Parathyroid adenoma (tissue), 2 donors: ENCODE measurements around the gene MAP2K4.

Experiments used
- H2AFZ ChIP-seq: fragments of 300-600 bp; sonication (generic); one replicate; pipeline ENCODE4 v1.7.0; 2017; ENCODE audit warnings: antibody characterized with exemption, mild to moderate bottlenecking
- H3K27ac ChIP-seq: fragments of 300-600 bp; sonication (generic); one replicate; pipeline ENCODE4 v1.7.0; 2017
- H3K27me3 ChIP-seq: fragments of 300-600 bp; sonication (generic); one replicate; pipeline ENCODE4 v1.7.0; 2017; ENCODE audit warnings: low read length; ENCODE audit not compliant: control insufficient read depth, insufficient read depth
- H3K36me3 ChIP-seq: fragments of 300-600 bp; sonication (generic); one replicate; pipeline ENCODE4 v1.7.0; 2017; ENCODE audit warnings: low read length; ENCODE audit not compliant: control insufficient read depth, insufficient read depth
- H3K4me1 ChIP-seq: fragments of 300-600 bp; sonication (generic); one replicate; pipeline ENCODE4 v1.7.0; 2017; ENCODE audit warnings: control low read depth
- H3K4me2 ChIP-seq: fragments of 300-600 bp; sonication (generic); one replicate; pipeline ENCODE4 v1.7.0; 2017; ENCODE audit warnings: low read length
- H3K4me3 ChIP-seq: fragments of 300-600 bp; sonication (generic); one replicate; pipeline ENCODE4 v1.7.0; 2017; ENCODE audit warnings: low read depth, low read length
- H3K79me2 ChIP-seq: fragments of 300-600 bp; sonication (generic); one replicate; pipeline ENCODE4 v1.7.0; 2017; ENCODE audit warnings: control low read depth
- H3K9ac ChIP-seq: fragments of 300-600 bp; sonication (generic); one replicate; pipeline ENCODE4 v1.7.0; 2017; ENCODE audit warnings: mild to moderate bottlenecking
- H3K9me3 ChIP-seq: fragments of 300-600 bp; sonication (generic); one replicate; pipeline ENCODE4 v1.7.0; 2017; ENCODE audit warnings: low read length; ENCODE audit not compliant: control insufficient read depth
- CTCF ChIP-seq: fragments of 300-600 bp; sonication (generic); IDR thresholded peaks from one replicate; pipeline ENCODE4 v1.7.0; 2017; ENCODE audit warnings: antibody characterized with exemption, mild to moderate bottlenecking
- donor health status: primary hyperparathyroidism.

The MAP2K4 gene

GRCh38 chr17:12113156-12113555 is 92.5 kb downstream of the MAP2K4 start:
- H3K9ac ChIP-seq = no peak overlapping the region
- H3K27me3 ChIP-seq = no peaks in the 10 kb centered on the region
- H2AFZ ChIP-seq = no peak overlapping the region
- TF ChIP-seq CTCF = no peak
- no peak overlapping the region for H3K27ac ChIP-seq
- no peak overlapping the region for H3K4me2 ChIP-seq
- no peak overlapping the region for H3K4me3 ChIP-seq
- H3K4me1 ChIP-seq = no peaks in the 10 kb centered on the region
- H3K36me3 ChIP-seq = no peaks in the 10 kb centered on the region
- no peaks in the 10 kb centered on the region for H3K79me2 ChIP-seq
- H3K9me3 ChIP-seq = no peaks in the 10 kb centered on the region

- Histone ChIP-seq H3K4me2 (no peak overlapping the region), H3K4me1 (no peaks in the 10 kb centered on the region), H3K9ac (no peak overlapping the region), H3K9me3 (no peaks in the 10 kb centered on the region), H3K4me3 (no peak overlapping the region), H2AFZ (no peak overlapping the region), H3K36me3 (no peaks in the 10 kb centered on the region), H3K79me2 (peaks cover 7% of the 10 kb centered on the region), H3K27me3 (no peaks in the 10 kb centered on the region), H3K27ac (no peak overlapping the region)
- no peak for TF ChIP-seq CTCF
These were observed 94.2 kb downstream of the MAP2K4 start for GRCh38 chr17:12114686-12115418.

GRCh38 chr17:12116143-12116542 is 95.5 kb downstream of the MAP2K4 start:
- Histone ChIP-seq H3K27me3 (no peaks in the 10 kb centered on the region), H3K36me3 (no peaks in the 10 kb centered on the region), H3K9me3 (no peaks in the 10 kb centered on the region), H3K79me2 (peaks cover 7% of the 10 kb centered on the region), H3K4me1 (no peaks in the 10 kb centered on the region), H3K27ac (no peak overlapping the region), H2AFZ (no peak overlapping the region), H3K4me2 (no peak overlapping the region), H3K9ac (no peak overlapping the region), H3K4me3 (no peak overlapping the region)
- TF ChIP-seq CTCF = no peak

- no peaks in the 10 kb centered on the region for H3K4me1 ChIP-seq
- H3K9me3 ChIP-seq = no peaks in the 10 kb centered on the region
- TF ChIP-seq CTCF = no peak
These were observed 97.9 kb downstream of the MAP2K4 start for GRCh38 chr17:12118617-12119016.

GRCh38 chr17:12122075-12122474 is 101.4 kb downstream of the MAP2K4 start:
- Histone ChIP-seq H3K27ac (no peak overlapping the region), H3K4me1 (no peaks in the 10 kb centered on the region), H3K36me3 (no peaks in the 10 kb centered on the region), H3K4me3 (no peak overlapping the region), H3K9me3 (no peaks in the 10 kb centered on the region), H3K4me2 (no peak overlapping the region), H2AFZ (no peak overlapping the region), H3K27me3 (no peaks in the 10 kb centered on the region), H3K79me2 (peaks cover 7% of the 10 kb centered on the region), H3K9ac (no peak overlapping the region)
- no peak for TF ChIP-seq CTCF

More at GRCh38 chr17:12118617-12119016, 97.9 kb downstream of the MAP2K4 start:
- no peak overlapping the region for H2AFZ ChIP-seq
- no peaks in the 10 kb centered on the region for H3K36me3 ChIP-seq
- peaks cover 7% of the 10 kb centered on the region for H3K79me2 ChIP-seq
- H3K27me3 ChIP-seq = no peaks in the 10 kb centered on the region
- H3K27ac ChIP-seq = no peak overlapping the region
- H3K9ac ChIP-seq = no peak overlapping the region
- no peak overlapping the region for H3K4me3 ChIP-seq
- no peak overlapping the region for H3K4me2 ChIP-seq
